IMR-90 (cell line): ENCODE measurements around the gene DHRS12. TPM values are rescaled to one million over a fixed set of nuclear protein-coding genes. Genes with fewer than 3 reads are reported as not detected.

Experiments
- ATAC-seq: fragments of 200-7000 bp; cut with Tn5 transposase; 2 replicates; pipeline ENCODE4 v1.9.1; 2020; ENCODE audit warnings: low read depth, mild to moderate bottlenecking, moderate library complexity
- BruUV-seq: library from RNA; stranded (reverse); fragments of 400-500 nt; replicated peaks from 2 replicates; lab custom pipeline; 2021; lab: Mats Ljungman, UMichigan
- CTCF ChIA-PET: fragments of 300-600 bp; formaldehyde crosslinking; extraction: SDS; loops from one replicate; lab custom pipeline; 2021; ENCODE audit warnings: antibody characterized with exemption; lab: Yijun Ruan, JAX
- POLR2A ChIA-PET: fragments of 300-600 bp; sonication (Branson Sonifier 250); formaldehyde crosslinking; loops from one replicate; lab custom pipeline; 2022; ENCODE audit warnings: antibody characterized with exemption; ENCODE audit not compliant: unreplicated experiment; lab: Charles Lee
- DNase-seq: peaks from one replicate; pipeline ENCODE4 v3.0.0; 2013
- H2AFZ ChIP-seq: replicated peaks from 2 replicates; pipeline ENCODE3; 2013; ENCODE audit warnings: low read length, mild to moderate bottlenecking; ENCODE audit not compliant: poor library complexity
- H2AK5ac ChIP-seq: 2 replicates; pipeline ENCODE4 v1.6.1; 2013; ENCODE audit warnings: low read depth, low read length, inconsistent platforms
- H2AK9ac ChIP-seq: replicated peaks from 2 replicates; pipeline ENCODE3; 2013; ENCODE audit warnings: mild to moderate bottlenecking, low read depth, low read length, moderate library complexity; ENCODE audit not compliant: poor library complexity
- H2BK120ac ChIP-seq: 2 replicates; pipeline ENCODE4 v1.6.1; 2013; ENCODE audit warnings: low read depth, low read length, inconsistent platforms
- H2BK15ac ChIP-seq: 3 replicates; pipeline ENCODE4 v1.6.1; 2013; ENCODE audit warnings: low read depth, low read length, inconsistent platforms
- H2BK20ac ChIP-seq: 2 replicates; pipeline ENCODE4 v1.6.1; 2013; ENCODE audit warnings: low read depth, mild to moderate bottlenecking, inconsistent platforms, low read length, moderate library complexity
- H2BK5ac ChIP-seq: 2 replicates; pipeline ENCODE4 v1.6.1; 2013; ENCODE audit warnings: mild to moderate bottlenecking, low read depth, low read length, inconsistent platforms; ENCODE audit not compliant: poor library complexity, severe bottlenecking
- H3K14ac ChIP-seq: replicated peaks from 2 replicates; pipeline ENCODE4 v1.6.1; 2013; ENCODE audit warnings: low read depth, low read length, inconsistent platforms
- H3K18ac ChIP-seq: 2 replicates; pipeline ENCODE4 v1.6.1; 2013; ENCODE audit warnings: low read depth, low read length, control low read depth
- H3K23ac ChIP-seq: 2 replicates; pipeline ENCODE4 v1.6.1; 2013; ENCODE audit warnings: low read depth, low read length, inconsistent platforms
- H3K27ac ChIP-seq: 2 replicates; pipeline ENCODE4 v1.5.1; 2013; ENCODE audit warnings: mild to moderate bottlenecking, control low read depth, low read length; ENCODE audit not compliant: insufficient read depth
- H3K27me3 ChIP-seq: 2 replicates; pipeline ENCODE4 v1.6.1; 2013; ENCODE audit warnings: low read length; ENCODE audit not compliant: control insufficient read depth, insufficient read depth
- H3K36me3 ChIP-seq: 2 replicates; pipeline ENCODE4 v1.6.1; 2013; ENCODE audit warnings: low read length, mixed read lengths; ENCODE audit not compliant: control insufficient read depth, insufficient read depth
- H3K4ac ChIP-seq: 2 replicates; pipeline ENCODE4 v1.6.1; 2013; ENCODE audit warnings: low read depth, low read length, inconsistent platforms
- H3K4me1 ChIP-seq: 2 replicates; pipeline ENCODE4 v1.6.1; 2013; ENCODE audit warnings: low read length, mixed read lengths; ENCODE audit not compliant: control insufficient read depth, insufficient read depth
- H3K4me2 ChIP-seq: 2 replicates; pipeline ENCODE4 v1.6.1; 2013; ENCODE audit warnings: low read depth, mild to moderate bottlenecking, control low read depth, low read length, moderate library complexity
- H3K4me3 ChIP-seq: 2 replicates; pipeline ENCODE4 v1.5.1; 2013; ENCODE audit warnings: low read depth, mild to moderate bottlenecking, control low read depth, low read length, moderate library complexity; ENCODE audit not compliant: insufficient read depth
- H3K56ac ChIP-seq: 2 replicates; pipeline ENCODE4 v1.6.1; 2013; ENCODE audit warnings: low read length, inconsistent platforms; ENCODE audit not compliant: insufficient read depth; ENCODE audit errors: extremely low read depth
- H3K79me1 ChIP-seq, 2 experiments: 2 replicates each; pipeline ENCODE4 v1.6.1; 2013; ENCODE audit warnings: low read length in 2 of 2, inconsistent platforms in 1 of 2, low read depth in 1 of 2
- H3K9ac ChIP-seq: 2 replicates; pipeline ENCODE4 v1.6.1; 2013; ENCODE audit warnings: low read depth, low read length, control low read depth
- H3K9me1 ChIP-seq: 2 replicates; pipeline ENCODE4 v1.6.1; 2013; ENCODE audit warnings: low read length, inconsistent platforms; ENCODE audit not compliant: insufficient read depth
- H3K9me3 ChIP-seq: 2 replicates; pipeline ENCODE4 v1.6.1; 2013; ENCODE audit warnings: low read length; ENCODE audit not compliant: control insufficient read depth, insufficient read depth
- H4K20me1 ChIP-seq: 2 replicates; pipeline ENCODE4 v1.6.1; 2013; ENCODE audit warnings: low read length, inconsistent platforms; ENCODE audit not compliant: insufficient read depth
- H4K5ac ChIP-seq: 2 replicates; pipeline ENCODE4 v1.6.1; 2013; ENCODE audit warnings: mild to moderate bottlenecking, low read depth, low read length, control low read depth
- H4K8ac ChIP-seq, 2 experiments: 2 replicates each; pipeline ENCODE4 v1.6.1; 2013; ENCODE audit warnings: low read depth in 2 of 2, low read length in 2 of 2, control low read depth in 1 of 2, inconsistent platforms in 1 of 2
- H4K91ac ChIP-seq: 2 replicates; pipeline ENCODE4 v1.6.1; 2013; ENCODE audit warnings: low read depth, low read length, inconsistent platforms; ENCODE audit not compliant: insufficient read depth
- MAFK ChIP-seq: IDR thresholded peaks from 2 replicates; pipeline ENCODE4 v1.6.1; 2012; ENCODE audit warnings: low read depth, low read length, improper control_type of control experiment
- RAD21 ChIP-seq: IDR thresholded peaks from 2 replicates; pipeline ENCODE4 v1.6.1; 2012; ENCODE audit warnings: low read length, improper control_type of control experiment
- WGBS, 2 experiments: methylation state at CpG; one replicate each; pipeline versions ENCODE4 v1.1.5 to v1.1.7; 2013; ENCODE audit warnings: missing lambda C conversion rate in 2 of 2; ENCODE audit not compliant: insufficient read length in 1 of 2; ENCODE audit errors: extremely low coverage in 2 of 2; 5-methylcytosine and 5-hydroxymethylcytosine counted together
- dilution Hi-C: fragments of 300-500 bp; cut with HindIII; formaldehyde crosslinking; loops from one replicate; pipeline ENCODE4 v1.14.3; 2018; ENCODE audit warnings: low sequenced_read_pairs; ENCODE audit not compliant: unreplicated experiment
- in situ Hi-C: fragments of 300-500 bp; cut with MboI; formaldehyde crosslinking; loops from 3 replicates; pipeline ENCODE4 v1.14.3; 2019; ENCODE audit warnings: low sequenced_read_pairs, inconsistent platforms, mixed read lengths
- intact Hi-C: fragments of 100-400 bp; cut with micrococcal nuclease; formaldehyde crosslinking; loops from 2 replicates; pipeline ENCODE4 v1.10.0; 2022
- polyA plus RNA-seq, 3 experiments: library from polyadenylated mRNA; depleted of rRNA; stranded (reverse); fragments of >200 nt; gene quantifications; 2 replicates each; pipeline ENCODE4 v1.2.3, GENCODE V29; 2012; ENCODE audit warnings: low replicate concordance in 1 of 3
- total RNA-seq: library from RNA; depleted of rRNA; stranded (reverse); fragments of >200 nt; gene quantifications from 2 replicates; pipeline ENCODE4 v1.2.3, GENCODE V29; 2012

Gene DHRS12
- total and polyA plus RNA-seq, 2 of the 4 experiments (the other 2 are of a cell fraction), result 1.3 to 1.6 TPM

GRCh38 chr13:51761643-51762350 is 42.2 kb downstream of the DHRS12 start:
- peak overlapping the region in 1 of 2 experiments; percentile 44; a peak in 1 of 4 replicates for H4K8ac ChIP-seq
- H2BK5ac ChIP-seq, result peak overlapping the region; percentile 48
- ATAC-seq, result peak; percentile 22; the same call in 1 of the 2 replicates
- peak overlapping the region; percentile 20; the same call in 1 of the 2 replicates for H4K5ac ChIP-seq
- H3K23ac ChIP-seq, result no peak overlapping the region; the same call in 1 of the 2 replicates
- in situ Hi-C loops (no loop called here), dilution Hi-C loops (no loop called here), intact Hi-C loops (loop anchor here (10.0 kb wide), 1 partner anchor 307 kb away; the partner anchor contains the start of gene INTS6)
- no peak overlapping the region; the same call in 1 of the 2 replicates for H4K91ac ChIP-seq
- peaks cover 23% of the 10 kb centered on the region for H3K4me1 ChIP-seq
- H3K79me1 ChIP-seq, result peaks cover 8 to 36% of the 10 kb centered on the region in 2 experiments; a peak in 3 of 4 replicates
- H3K27ac ChIP-seq, result peak overlapping the region; percentile 18; the same call in 1 of the 2 replicates
- no peaks in the 10 kb centered on the region for H3K9me3 ChIP-seq
- H3K36me3 ChIP-seq, result peaks cover 8% of the 10 kb centered on the region
- H2BK120ac ChIP-seq, result no peak overlapping the region
- no peak overlapping the region for H3K4me3 ChIP-seq
- no peak overlapping the region for H3K4me2 ChIP-seq
- H3K14ac ChIP-seq, result peak overlapping the region; percentile 28; the same call in 1 of the 2 replicates
- H3K56ac ChIP-seq, result no peak overlapping the region
- no TSS peak for BruUV-seq
- ChIA-PET POLR2A (no interaction called here), CTCF (no interaction called here)
- no peak for TF ChIP-seq MAFK
- peak; percentile 12; the same call in 1 of the 2 replicates for TF ChIP-seq RAD21
- H4K20me1 ChIP-seq, result peaks cover 18% of the 10 kb centered on the region
- peaks cover 23% of the 10 kb centered on the region for H3K9me1 ChIP-seq
- H2BK15ac ChIP-seq, result peak overlapping the region; percentile 63; the same call in 1 of the 3 replicates
- H3K27me3 ChIP-seq, result no peaks in the 10 kb centered on the region
- 83% methylated on average over 2 of the region's 16 CpGs; no CpG with 5 or more reads in 1 of the 2 experiments for WGBS, 2 experiments
- DNase-seq, result peak; percentile 59
- 0 out of 2 replicates have a peak overlapping the region, but pooled peaks have one; percentile 67 for H3K18ac ChIP-seq
- H2AFZ ChIP-seq, result peak overlapping the region; percentile 38
- no peak overlapping the region for H3K9ac ChIP-seq
- peak overlapping the region; percentile 61 for H3K4ac ChIP-seq
- H2AK9ac ChIP-seq, result peak overlapping the region; percentile 22
- no peak overlapping the region; the same call in 1 of the 2 replicates for H2BK20ac ChIP-seq
- H2AK5ac ChIP-seq, result peak overlapping the region; percentile 64
